Fibroblast of the conjunctiva (primary cell): ENCODE data around the gene DAW1.
"Not testable (repeated sequence)": the region's sequence is repeated elsewhere in the genome, so short reads cannot be mapped to it uniquely, and the experiment has no call there.

Source experiments
- DNase-seq: peaks from one replicate; pipeline ENCODE4 v3.0.0-alpha.2; 2010; ENCODE audit warnings: low read depth

Gene DAW1

DNA sequence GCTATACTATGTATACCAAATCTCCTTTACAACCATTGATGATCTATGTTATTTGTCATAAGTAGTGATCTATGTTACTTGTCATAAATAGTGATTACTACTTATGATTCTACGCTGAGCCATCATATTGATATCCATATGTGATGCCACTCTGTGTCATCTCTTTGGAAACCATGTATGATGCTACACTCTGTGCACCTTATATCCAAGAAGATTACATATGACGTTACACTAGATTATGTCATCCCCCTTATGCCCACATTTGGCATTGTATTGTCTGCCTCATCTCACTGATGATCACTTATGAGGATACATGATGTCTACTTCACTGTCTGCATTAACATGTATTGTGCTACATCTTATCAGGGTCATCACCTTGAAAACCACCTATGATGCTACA lies 42.9 kb downstream of the DAW1 start:
- no peak for DNase-seq

DNA sequence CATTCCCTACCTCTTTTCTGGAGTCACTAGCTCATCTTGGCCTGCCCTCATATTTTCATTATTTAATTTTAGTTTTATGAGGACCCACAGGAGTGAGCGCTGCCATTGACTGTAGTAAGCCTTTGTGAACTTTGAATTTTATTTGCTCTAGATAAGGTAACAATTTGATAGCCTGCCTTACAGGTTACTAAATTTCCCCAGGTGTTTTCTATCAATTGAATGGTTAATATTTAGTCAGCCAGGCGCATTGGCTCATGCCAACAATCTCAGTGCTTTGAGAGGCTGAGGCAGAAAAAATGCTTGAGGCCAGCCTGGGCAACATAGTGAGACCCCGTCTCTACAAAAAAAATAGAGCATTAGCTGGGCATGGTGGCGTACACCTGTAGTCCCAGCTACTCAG lies 50.2 kb downstream of the DAW1 start:
- no peak for DNase-seq

DNA sequence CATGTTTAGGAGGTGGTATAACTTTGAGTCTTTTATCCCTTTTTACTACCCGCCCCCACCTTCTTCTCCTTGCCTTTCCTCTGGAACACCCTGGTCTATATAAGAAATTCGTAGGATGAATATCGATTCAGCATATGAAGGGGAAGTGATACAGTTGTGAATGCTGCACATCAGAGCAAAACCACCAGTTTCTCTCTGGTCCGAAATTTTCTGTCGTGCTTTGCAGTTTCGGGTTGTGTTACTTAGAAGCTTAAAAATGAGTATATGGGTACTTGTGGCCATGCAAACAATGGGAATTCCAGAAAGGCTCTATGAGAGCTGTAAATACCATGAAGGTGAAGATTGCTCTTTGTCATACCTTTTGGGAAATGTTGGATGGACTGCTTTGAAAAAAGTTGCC lies 60.6 kb downstream of the DAW1 start:
- no peak for DNase-seq

DNA sequence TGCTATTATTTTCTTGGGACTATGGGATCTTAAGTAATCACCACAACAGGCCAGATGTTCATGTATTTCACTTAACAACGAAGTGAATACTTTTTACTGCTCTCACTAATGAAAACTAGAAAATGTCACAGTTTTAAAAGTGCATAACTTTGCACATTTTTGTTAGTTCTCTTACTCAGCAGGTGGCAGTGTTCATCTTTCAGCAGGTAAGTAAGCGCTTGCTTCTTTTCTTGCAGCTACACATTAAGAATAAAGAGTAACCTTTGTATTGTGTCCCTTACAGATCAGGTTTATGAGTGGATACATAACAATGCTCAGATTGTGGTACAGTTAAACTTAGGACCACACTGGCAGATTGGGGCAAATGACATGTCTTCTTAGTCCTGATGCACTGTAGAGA lies 61.0 kb downstream of the DAW1 start:
- no peak for DNase-seq

DNA sequence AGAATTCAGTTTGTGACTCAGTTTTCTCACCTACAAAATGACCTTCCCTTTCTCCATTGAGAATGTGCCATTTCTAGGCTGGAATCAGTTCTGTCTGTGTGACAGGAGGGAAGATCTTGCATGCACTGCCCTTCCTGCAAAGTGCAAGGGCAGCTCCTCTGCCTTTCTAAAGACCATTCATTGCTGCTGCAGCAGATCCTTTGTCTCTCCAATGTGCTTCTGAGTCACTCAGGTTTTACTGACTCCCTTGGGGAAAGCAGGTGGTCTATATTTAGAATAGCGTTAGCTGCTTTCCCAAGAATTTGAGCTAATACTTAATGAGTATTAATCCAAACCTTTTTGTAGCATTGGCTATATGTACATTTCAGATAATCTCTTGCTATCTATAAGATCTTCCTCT lies 62.5 kb downstream of the DAW1 start:
- DNase-seq, result no peak

DNA sequence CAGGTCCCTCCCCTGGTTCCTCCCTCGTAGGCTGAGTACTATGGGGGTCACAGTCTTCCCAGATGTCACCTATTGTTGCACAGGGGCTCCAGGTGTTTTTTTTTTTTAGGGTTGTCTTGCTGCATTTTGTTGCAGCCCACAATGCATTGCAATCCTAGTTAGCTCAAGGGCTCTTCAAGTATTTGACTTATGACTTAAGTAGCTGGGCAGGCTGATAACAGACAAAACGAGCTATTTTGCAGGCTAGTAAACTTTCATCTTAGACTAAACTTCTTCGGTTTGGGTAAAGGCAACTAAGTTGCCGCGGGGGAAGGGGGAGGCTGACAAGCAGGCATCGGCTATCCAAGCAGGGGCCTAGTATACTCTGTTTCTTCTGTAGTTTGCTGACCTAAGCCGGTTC lies 64.8 kb downstream of the DAW1 start:
- not testable (repeated sequence) for DNase-seq

DNA sequence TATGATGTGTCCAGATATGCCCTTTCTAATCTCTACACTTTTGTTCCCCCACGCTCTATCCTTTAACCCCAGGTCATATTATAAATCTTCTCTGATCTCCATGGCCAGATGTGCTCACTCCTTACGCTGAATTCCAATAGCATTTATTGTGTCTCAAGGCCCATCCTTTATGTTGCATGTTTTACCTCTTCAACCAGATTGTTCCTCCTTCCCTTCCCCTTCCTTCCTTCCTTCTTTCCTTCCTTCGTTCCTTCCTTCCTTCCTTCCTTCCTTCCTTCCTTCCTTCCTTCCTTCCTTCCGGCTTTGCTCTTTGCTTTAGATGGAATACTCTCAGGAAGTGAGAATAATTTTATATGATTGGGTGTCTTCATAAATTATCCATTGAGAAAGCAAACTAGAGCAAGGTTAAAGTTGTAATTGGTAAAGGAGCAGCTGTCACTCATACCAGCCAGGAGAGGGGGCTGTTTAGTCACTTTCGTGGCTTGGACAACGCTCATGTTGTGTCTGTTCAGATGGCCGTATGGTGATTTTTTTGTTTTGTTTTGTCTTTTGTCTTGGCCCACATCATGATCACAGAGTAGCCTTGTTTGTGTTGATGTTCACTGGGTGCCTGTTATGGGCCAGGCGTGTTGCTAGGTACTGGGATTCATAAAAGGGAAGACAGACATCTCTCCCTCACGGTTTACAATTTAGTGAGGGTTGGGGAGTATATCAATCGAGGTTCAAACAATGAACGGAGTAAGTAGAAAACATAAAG lies 68.0 kb downstream of the DAW1 start:
- DNase-seq, result peak; percentile 41

DNA sequence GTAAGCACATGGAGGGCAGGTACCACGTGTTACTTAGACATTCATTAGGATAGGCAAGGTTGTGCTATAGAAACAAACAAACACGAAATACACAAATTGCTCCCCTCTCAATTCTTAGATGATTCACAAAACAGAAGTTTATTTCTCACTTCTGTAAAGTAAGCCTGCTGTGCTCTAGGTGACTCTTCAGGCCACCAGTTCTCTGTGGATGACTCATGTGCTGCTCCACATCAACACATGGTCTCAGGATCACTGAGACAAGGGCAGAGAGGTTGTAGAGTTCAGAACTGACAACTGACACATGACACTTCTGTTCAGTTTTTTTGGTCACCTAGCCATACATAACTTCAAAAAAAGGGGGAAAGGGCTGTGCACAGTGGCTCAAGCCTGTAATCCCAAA lies 70.6 kb downstream of the DAW1 start:
- DNase-seq, result no peak

DNA sequence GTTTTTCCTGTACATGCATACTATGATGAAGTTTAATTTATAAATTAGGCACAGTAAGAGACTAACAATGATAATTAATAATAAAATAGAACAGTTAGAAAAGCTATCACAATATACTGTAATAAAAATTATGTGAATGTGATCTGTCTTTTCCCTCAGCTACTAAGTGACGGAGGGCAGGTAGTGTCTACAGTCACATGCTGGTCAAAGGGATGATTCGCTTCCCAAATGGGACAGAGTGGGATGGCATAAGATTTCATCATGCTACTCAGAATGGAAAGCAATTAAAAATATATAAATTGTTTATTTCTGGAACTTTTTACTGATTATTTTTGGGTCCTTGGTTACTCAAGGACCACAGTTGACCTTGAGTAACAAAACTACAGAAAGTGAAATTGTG lies 71.5 kb downstream of the DAW1 start:
- no peak for DNase-seq

DNA sequence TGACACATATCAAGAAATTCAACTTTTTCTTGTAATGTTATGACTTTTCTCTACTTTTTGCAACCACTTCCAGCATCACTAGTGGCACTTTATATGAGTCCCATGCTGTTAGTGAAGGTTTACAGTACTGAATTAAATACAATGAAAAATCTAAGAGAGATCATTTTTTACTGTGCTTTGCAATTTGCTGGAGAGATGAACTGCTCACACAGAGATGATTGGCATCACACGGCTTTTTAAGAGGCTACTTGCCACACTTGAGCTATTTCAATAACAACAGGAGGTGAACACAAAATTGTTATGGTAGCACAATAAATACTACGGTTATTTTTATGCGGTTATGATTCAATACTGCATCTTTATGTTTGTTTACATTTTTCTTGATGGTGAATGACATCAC lies 88.9 kb downstream of the DAW1 start:
- no peak for DNase-seq

DNA sequence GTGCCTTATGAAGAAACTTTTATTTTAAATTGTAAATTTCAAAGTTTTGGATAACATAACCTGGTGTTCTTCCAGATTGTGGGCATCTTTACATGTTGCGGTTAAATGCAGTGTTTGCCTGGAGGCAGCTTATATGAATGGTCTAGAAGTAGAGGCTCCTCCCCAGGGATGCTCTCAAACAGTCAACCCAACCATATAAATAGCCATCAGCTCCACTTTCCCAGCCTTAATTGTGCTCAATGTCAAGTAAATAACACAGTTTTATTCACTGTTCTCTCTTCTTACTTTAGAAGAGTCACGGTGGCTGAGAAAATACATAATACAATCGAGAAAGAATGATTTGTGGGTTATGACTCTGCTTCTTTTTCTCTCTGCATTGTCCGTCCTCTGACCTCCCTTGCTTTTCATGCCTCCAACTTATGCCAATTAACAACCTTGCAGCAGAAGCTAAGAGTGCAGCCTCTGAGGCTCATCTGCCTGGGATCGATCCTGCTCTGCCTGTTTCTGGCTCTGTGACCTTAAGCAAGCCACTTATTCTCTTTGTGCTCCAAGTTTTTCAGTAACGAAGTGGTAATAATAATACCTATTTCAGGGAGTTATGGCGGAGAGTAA lies 100.3 kb downstream of the DAW1 start:
- no peak for DNase-seq

DNA sequence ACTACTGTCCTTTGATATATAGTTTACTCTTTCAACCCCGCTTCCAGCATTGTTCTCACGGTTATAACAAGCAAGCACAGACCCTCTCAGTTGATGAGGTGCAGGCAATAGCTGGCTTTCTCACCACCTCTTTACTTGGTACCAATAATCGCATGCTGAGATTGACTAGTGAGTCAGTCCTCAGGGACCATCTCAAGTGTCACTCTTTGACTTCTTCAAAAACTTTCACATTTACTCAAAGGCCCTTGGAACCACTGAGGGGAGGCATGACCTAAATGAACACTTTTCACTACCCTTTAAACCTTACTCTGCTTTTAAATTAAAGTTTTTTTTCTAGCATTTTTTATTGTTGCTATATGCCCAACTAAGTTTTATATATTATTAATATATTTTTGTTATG lies 101.8 kb downstream of the DAW1 start:
- no peak for DNase-seq
